DOHH2 (cell line): ENCODE data around the gene MGAM2.

Experiments used
- H3F3A ChIP-seq: fragments of 200-600 bp; sonication (generic), shearing (Covaris generic); 2 replicates; pipeline ENCODE4 v1.6.0; 2016; ENCODE audit warnings: antibody characterized with exemption, mild to moderate bottlenecking; ENCODE audit not compliant: control insufficient read depth, insufficient read depth
- H3K27ac ChIP-seq: fragments of 200-600 bp; sonication (generic); 2 replicates; pipeline ENCODE4 v1.5.1; 2014; ENCODE audit warnings: low read depth, mild to moderate bottlenecking, low read length, moderate library complexity
- H3K27me3 ChIP-seq: fragments of 200-600 bp; sonication (generic); 2 replicates; pipeline ENCODE4 v1.6.1; 2014; ENCODE audit warnings: mild to moderate bottlenecking, low read length, mixed read lengths; ENCODE audit not compliant: control insufficient read depth
- H3K36me3 ChIP-seq: fragments of 200-600 bp; sonication (generic); 2 replicates; pipeline ENCODE4 v1.6.1; 2014; ENCODE audit warnings: mild to moderate bottlenecking, low read length, moderate library complexity, mixed read lengths; ENCODE audit not compliant: control insufficient read depth
- H3K4me1 ChIP-seq: fragments of 200-600 bp; sonication (generic); 2 replicates; pipeline ENCODE4 v1.6.1; 2014; ENCODE audit warnings: mild to moderate bottlenecking, low read length, mixed read lengths; ENCODE audit not compliant: control insufficient read depth
- H3K4me2 ChIP-seq: fragments of 200-600 bp; sonication (generic); 2 replicates; pipeline ENCODE4 v1.6.0; 2014; ENCODE audit warnings: mild to moderate bottlenecking, low read length, moderate library complexity
- H3K4me3 ChIP-seq: fragments of 200-600 bp; sonication (generic); 2 replicates; pipeline ENCODE4 v1.5.1; 2014; ENCODE audit warnings: mild to moderate bottlenecking, low read length, mixed read lengths
- H3K79me2 ChIP-seq: fragments of 200-600 bp; sonication (generic); 2 replicates; pipeline ENCODE4 v1.6.1; 2014; ENCODE audit warnings: mild to moderate bottlenecking, low read length, mixed read lengths; ENCODE audit not compliant: control insufficient read depth
- H3K9me2 ChIP-seq: fragments of 200-600 bp; sonication (generic); replicated peaks from 2 replicates; pipeline ENCODE4 v1.6.1; 2014; ENCODE audit warnings: mild to moderate bottlenecking, low read length, mixed read lengths; ENCODE audit not compliant: control insufficient read depth
- H3K9me3 ChIP-seq: fragments of 200-600 bp; sonication (generic); 2 replicates; pipeline ENCODE4 v1.6.1; 2014; ENCODE audit warnings: antibody characterized with exemption, low read length, mixed read lengths; ENCODE audit not compliant: control insufficient read depth, insufficient read depth
- H4K20me1 ChIP-seq: fragments of 200-600 bp; sonication (generic); 2 replicates; pipeline ENCODE4 v1.6.0; 2014; ENCODE audit warnings: low read depth, mild to moderate bottlenecking, antibody characterized with exemption, low read length, moderate library complexity; ENCODE audit not compliant: control insufficient read depth, insufficient read depth
- CTCF ChIP-seq: fragments of 200-600 bp; sonication (generic); IDR thresholded peaks from one replicate; pipeline ENCODE4 v1.5.1; 2014; ENCODE audit warnings: antibody characterized with exemption, mild to moderate bottlenecking, low read depth, low read length; ENCODE audit not compliant: poor library complexity, severe bottlenecking
- EZH2phosphoT487 ChIP-seq: fragments of 200-600 bp; sonication (generic); IDR thresholded peaks from 2 replicates; pipeline ENCODE4 v1.6.1; 2017; ENCODE audit warnings: borderline replicate concordance, mild to moderate bottlenecking, antibody characterized with exemption, low read length, moderate library complexity, mixed read lengths

Gene MGAM2

GRCh38 chr7:142110098-142110497 is 1.4 kb upstream of the MGAM2 start:
- Histone ChIP-seq H3K4me1 (no peaks in the 10 kb centered on the region), H3K9me2 (no peaks in the 10 kb centered on the region), H4K20me1 (no peaks in the 10 kb centered on the region), H3F3A (no peaks in the 10 kb centered on the region), H3K9me3 (no peaks in the 10 kb centered on the region), H3K27ac (no peak overlapping the region), H3K4me2 (no peak overlapping the region), H3K36me3 (no peaks in the 10 kb centered on the region), H3K79me2 (no peaks in the 10 kb centered on the region), H3K4me3 (no peak overlapping the region), H3K27me3 (no peaks in the 10 kb centered on the region)
- no peak for TF ChIP-seq CTCF
- no peak for TF ChIP-seq EZH2phosphoT487

GRCh38 chr7:142110638-142111037 is 880 bp upstream of the MGAM2 start:
- TF ChIP-seq CTCF (no peak), EZH2phosphoT487 (no peak)
- H4K20me1 ChIP-seq = no peaks in the 10 kb centered on the region
- no peaks in the 10 kb centered on the region for H3K36me3 ChIP-seq
- H3K9me3 ChIP-seq = no peaks in the 10 kb centered on the region
- no peaks in the 10 kb centered on the region for H3K27me3 ChIP-seq
- H3K4me1 ChIP-seq = no peaks in the 10 kb centered on the region
- no peaks in the 10 kb centered on the region for H3K79me2 ChIP-seq
- H3K27ac ChIP-seq = no peak overlapping the region
- no peak overlapping the region for H3K4me2 ChIP-seq
- H3K9me2 ChIP-seq = no peaks in the 10 kb centered on the region
- no peaks in the 10 kb centered on the region for H3F3A ChIP-seq
- H3K4me3 ChIP-seq = no peak overlapping the region

GRCh38 chr7:142112086-142112485 is 568 bp downstream of the MGAM2 start:
- H4K20me1 ChIP-seq = no peaks in the 10 kb centered on the region
- TF ChIP-seq EZH2phosphoT487 (no peak), CTCF (no peak)
- no peaks in the 10 kb centered on the region for H3K36me3 ChIP-seq
- no peaks in the 10 kb centered on the region for H3K79me2 ChIP-seq
- no peaks in the 10 kb centered on the region for H3K4me1 ChIP-seq
- H3K27ac ChIP-seq = no peak overlapping the region
- H3K4me3 ChIP-seq = no peak overlapping the region
- no peaks in the 10 kb centered on the region for H3K27me3 ChIP-seq
- H3K9me3 ChIP-seq = no peaks in the 10 kb centered on the region
- H3K9me2 ChIP-seq = no peaks in the 10 kb centered on the region
- no peak overlapping the region for H3K4me2 ChIP-seq
- H3F3A ChIP-seq = no peaks in the 10 kb centered on the region

GRCh38 chr7:142114207-142114606 is 2.7 kb downstream of the MGAM2 start:
- Histone ChIP-seq H3K9me2 (no peaks in the 10 kb centered on the region), H3K27me3 (no peaks in the 10 kb centered on the region)

More at GRCh38 chr7:142114207-142114606, 2.7 kb downstream of the MGAM2 start:
- Histone ChIP-seq H3K4me2 (no peak overlapping the region), H3F3A (no peaks in the 10 kb centered on the region), H3K9me3 (no peaks in the 10 kb centered on the region), H3K4me3 (no peak overlapping the region), H3K79me2 (no peaks in the 10 kb centered on the region), H3K4me1 (no peaks in the 10 kb centered on the region), H3K27ac (no peak overlapping the region), H3K36me3 (no peaks in the 10 kb centered on the region), H4K20me1 (no peaks in the 10 kb centered on the region)
- no peak for TF ChIP-seq EZH2phosphoT487
- TF ChIP-seq CTCF = no peak
